A549 (cell line): ENCODE data around the gene DNAH11.

Source experiments
- EHMT2 ChIP-seq: fragments of 200-600 bp; sonication (generic); IDR thresholded peaks from 2 replicates; pipeline ENCODE4 v1.6.1; 2016; ENCODE audit warnings: antibody characterized with exemption, low read depth, mild to moderate bottlenecking, moderate library complexity
- EP300 ChIP-seq, 2 experiments: fragments of >200 bp; sonication (Bioruptor Twin); formaldehyde crosslinking; IDR thresholded peaks; 2 replicates in 1 of 2; 3 replicates in 1 of 2; pipeline ENCODE4 v1.6.1; 2016 to 2017
- POLR2A ChIP-seq: IDR thresholded peaks from 2 replicates; pipeline ENCODE4 v1.6.1; 2012; ENCODE audit warnings: mild to moderate bottlenecking, low read length

GRCh38 chr7:21733837-21734236 is 191.0 kb downstream of the DNAH11 start:
- TF ChIP-seq POLR2A = no peak
- no peak for TF ChIP-seq EHMT2
- no peak for TF ChIP-seq EP300 (IDR thresholded peaks at IDR 0.05)
